Measurements from ENCODE around the gene DCXR. TPM values are rescaled to one million over a fixed set of nuclear protein-coding genes. Genes with fewer than 3 reads are reported as not detected.

Gene DCXR
- total and polyA plus RNA-seq, 2 of the 13 experiments (the other 11 are each of a cell fraction or from before 2014, with no cell fraction given): 287 to 311 TPM

DNA sequence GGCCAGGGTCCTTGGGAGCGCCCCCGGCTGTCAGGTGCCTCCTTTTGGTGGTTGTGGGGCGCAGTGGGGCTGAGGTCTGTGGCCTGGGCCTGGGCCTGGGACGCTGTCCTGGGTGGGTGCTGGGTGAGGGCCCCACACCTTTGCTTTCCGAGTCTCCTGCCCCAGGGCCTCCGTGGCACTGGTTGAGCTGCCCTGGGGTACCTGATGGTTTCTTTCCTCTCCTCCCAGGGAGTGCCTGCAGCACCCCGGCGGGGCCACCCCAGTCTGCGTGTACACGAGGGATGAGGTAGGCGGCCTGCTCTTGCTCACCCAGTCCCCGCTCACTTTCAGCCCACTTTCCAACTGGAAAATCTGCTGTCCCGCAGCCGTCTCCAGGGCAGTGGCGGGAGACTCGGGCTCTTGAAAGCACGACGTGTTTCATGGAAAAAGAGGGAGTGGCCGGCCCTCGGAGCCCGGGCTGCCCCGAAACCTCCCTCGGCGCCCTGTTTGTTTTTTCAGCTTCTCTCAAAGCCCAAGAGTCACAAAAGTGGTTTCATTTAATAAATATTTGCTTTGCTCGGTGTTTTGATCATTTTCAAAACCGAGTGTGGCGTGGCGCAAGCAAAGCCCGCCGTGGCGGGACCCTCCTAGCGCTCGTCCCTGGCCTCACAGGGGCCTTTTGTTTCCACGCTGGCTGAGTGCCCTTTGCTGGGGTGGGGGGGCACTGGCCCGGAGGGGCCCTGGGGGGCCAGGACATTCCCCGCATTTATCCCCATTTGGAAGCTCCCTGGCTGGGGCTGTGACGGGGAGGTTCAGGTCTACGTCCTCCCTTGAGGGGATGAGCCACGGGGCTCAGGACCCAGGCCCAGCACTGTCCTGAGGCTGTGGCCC is 42.7 kb downstream of the DCXR start (continued):
- TF ChIP-seq, protein P1, sequence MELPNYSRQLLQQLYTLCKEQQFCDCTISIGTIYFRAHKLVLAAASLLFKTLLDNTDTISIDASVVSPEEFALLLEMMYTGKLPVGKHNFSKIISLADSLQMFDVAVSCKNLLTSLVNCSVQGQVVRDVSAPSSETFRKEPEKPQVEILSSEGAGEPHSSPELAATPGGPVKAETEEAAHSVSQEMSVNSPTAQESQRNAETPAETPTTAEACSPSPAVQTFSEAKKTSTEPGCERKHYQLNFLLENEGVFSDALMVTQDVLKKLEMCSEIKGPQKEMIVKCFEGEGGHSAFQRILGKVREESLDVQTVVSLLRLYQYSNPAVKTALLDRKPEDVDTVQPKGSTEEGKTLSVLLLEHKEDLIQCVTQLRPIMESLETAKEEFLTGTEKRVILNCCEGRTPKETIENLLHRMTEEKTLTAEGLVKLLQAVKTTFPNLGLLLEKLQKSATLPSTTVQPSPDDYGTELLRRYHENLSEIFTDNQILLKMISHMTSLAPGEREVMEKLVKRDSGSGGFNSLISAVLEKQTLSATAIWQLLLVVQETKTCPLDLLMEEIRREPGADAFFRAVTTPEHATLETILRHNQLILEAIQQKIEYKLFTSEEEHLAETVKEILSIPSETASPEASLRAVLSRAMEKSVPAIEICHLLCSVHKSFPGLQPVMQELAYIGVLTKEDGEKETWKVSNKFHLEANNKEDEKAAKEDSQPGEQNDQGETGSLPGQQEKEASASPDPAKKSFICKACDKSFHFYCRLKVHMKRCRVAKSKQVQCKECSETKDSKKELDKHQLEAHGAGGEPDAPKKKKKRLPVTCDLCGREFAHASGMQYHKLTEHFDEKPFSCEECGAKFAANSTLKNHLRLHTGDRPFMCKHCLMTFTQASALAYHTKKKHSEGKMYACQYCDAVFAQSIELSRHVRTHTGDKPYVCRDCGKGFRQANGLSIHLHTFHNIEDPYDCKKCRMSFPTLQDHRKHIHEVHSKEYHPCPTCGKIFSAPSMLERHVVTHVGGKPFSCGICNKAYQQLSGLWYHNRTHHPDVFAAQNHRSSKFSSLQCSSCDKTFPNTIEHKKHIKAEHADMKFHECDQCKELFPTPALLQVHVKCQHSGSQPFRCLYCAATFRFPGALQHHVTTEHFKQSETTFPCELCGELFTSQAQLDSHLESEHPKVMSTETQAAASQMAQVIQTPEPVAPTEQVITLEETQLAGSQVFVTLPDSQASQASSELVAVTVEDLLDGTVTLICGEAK (IDR thresholded peaks at IDR 0.05): no peak
- TF ChIP-seq, protein P1 (CRISPR knock-in tag; IDR thresholded peaks at IDR 0.05): peak; percentile 18
- TF ChIP-seq ZNF253 (CRISPR knock-in tag; IDR thresholded peaks at IDR 0.05; ENCODE audit: borderline replicate concordance) (no peak; the same call in 1 of the 2 replicates), ARNT (IDR thresholded peaks at IDR 0.05) (no peak), NR2F2 (IDR thresholded peaks at IDR 0.05; ENCODE audit: borderline replicate concordance, low read depth) (no peak), STAT5B (CRISPR knock-in tag; IDR thresholded peaks at IDR 0.05) (no peak), RFXANK (CRISPR knock-in tag; IDR thresholded peaks at IDR 0.05) (0 out of 2 replicates have a peak, but pooled peaks have one; percentile 2), ATRX (CRISPR knock-in tag; IDR thresholded peaks at IDR 0.05; ENCODE audit: borderline replicate concordance) (no peak), RXRB (CRISPR knock-in tag; IDR thresholded peaks at IDR 0.05; ENCODE audit: borderline replicate concordance) (peak; percentile 65), SPEN (CRISPR knock-in tag; IDR thresholded peaks at IDR 0.05; ENCODE audit: low read depth) (no peak; the same call in 1 of the 2 replicates), CBX5 (CRISPR knock-in tag; IDR thresholded peaks at IDR 0.05; ENCODE audit: borderline replicate concordance) (no peak), TP53 (CRISPR knock-in tag; conservative IDR thresholded peaks at IDR 0.05) (0 out of 2 replicates have a peak, but pooled peaks have one; percentile 56), ZBTB38 (CRISPR knock-in tag; IDR thresholded peaks at IDR 0.05) (no peak), MLLT10 (CRISPR knock-in tag; IDR thresholded peaks at IDR 0.05) (no peak), DNMT3B (CRISPR knock-in tag; conservative IDR thresholded peaks at IDR 0.05) (no peak)
- TF ChIP-seq, protein P2, sequence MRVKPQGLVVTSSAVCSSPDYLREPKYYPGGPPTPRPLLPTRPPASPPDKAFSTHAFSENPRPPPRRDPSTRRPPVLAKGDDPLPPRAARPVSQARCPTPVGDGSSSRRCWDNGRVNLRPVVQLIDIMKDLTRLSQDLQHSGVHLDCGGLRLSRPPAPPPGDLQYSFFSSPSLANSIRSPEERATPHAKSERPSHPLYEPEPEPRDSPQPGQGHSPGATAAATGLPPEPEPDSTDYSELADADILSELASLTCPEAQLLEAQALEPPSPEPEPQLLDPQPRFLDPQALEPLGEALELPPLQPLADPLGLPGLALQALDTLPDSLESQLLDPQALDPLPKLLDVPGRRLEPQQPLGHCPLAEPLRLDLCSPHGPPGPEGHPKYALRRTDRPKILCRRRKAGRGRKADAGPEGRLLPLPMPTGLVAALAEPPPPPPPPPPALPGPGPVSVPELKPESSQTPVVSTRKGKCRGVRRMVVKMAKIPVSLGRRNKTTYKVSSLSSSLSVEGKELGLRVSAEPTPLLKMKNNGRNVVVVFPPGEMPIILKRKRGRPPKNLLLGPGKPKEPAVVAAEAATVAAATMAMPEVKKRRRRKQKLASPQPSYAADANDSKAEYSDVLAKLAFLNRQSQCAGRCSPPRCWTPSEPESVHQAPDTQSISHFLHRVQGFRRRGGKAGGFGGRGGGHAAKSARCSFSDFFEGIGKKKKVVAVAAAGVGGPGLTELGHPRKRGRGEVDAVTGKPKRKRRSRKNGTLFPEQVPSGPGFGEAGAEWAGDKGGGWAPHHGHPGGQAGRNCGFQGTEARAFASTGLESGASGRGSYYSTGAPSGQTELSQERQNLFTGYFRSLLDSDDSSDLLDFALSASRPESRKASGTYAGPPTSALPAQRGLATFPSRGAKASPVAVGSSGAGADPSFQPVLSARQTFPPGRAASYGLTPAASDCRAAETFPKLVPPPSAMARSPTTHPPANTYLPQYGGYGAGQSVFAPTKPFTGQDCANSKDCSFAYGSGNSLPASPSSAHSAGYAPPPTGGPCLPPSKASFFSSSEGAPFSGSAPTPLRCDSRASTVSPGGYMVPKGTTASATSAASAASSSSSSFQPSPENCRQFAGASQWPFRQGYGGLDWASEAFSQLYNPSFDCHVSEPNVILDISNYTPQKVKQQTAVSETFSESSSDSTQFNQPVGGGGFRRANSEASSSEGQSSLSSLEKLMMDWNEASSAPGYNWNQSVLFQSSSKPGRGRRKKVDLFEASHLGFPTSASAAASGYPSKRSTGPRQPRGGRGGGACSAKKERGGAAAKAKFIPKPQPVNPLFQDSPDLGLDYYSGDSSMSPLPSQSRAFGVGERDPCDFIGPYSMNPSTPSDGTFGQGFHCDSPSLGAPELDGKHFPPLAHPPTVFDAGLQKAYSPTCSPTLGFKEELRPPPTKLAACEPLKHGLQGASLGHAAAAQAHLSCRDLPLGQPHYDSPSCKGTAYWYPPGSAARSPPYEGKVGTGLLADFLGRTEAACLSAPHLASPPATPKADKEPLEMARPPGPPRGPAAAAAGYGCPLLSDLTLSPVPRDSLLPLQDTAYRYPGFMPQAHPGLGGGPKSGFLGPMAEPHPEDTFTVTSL (CRISPR knock-in tag; IDR thresholded peaks at IDR 0.05; ENCODE audit: borderline replicate concordance): peak; percentile 77
